HepG2 (cell line): ENCODE results near the gene TRIM54. TPM values are rescaled to one million over a fixed set of nuclear protein-coding genes. Genes with fewer than 3 reads are reported as not detected.

Source experiments
- ATAC-seq: fragments of 200-7000 bp; cut with Tn5 transposase; 3 replicates; pipeline ENCODE4 v1.9.1; 2020; ENCODE audit warnings: mild to moderate bottlenecking, moderate library complexity
- BruUV-seq: library from RNA; stranded (reverse); fragments of 400-500 nt; replicated peaks from 2 replicates; lab custom pipeline; 2021; lab: Mats Ljungman, UMichigan
- CTCF ChIA-PET: fragments of 300-600 bp; formaldehyde crosslinking; extraction: SDS; loops from one replicate; lab custom pipeline; 2021; ENCODE audit warnings: low total read pairs, inconsistent platforms, low intra/inter-chr PET ratio; lab: Yijun Ruan, JAX
- POLR2A ChIA-PET: fragments of 350-600 bp; sonication (Branson Sonifier 250); formaldehyde crosslinking; loops from one replicate; lab custom pipeline; 2020; ENCODE audit warnings: antibody characterized with exemption, inconsistent platforms; lab: Yijun Ruan, JAX
- DNase-seq: peaks from one replicate; pipeline ENCODE4 v3.0.0-alpha.2; 2015; ENCODE audit warnings: low spot score
- FAIRE-seq: peaks from 3 replicates; lab custom pipeline; 2011; peaks lifted over from hg19 to GRCh38; lab: Jason Lieb, UNC
- H2AFZ ChIP-seq: one replicate; pipeline ENCODE4 v1.6.1; 2011; ENCODE audit warnings: low read length, inconsistent platforms
- H3K27ac ChIP-seq: fragments of 300-600 bp; 3 replicates; pipeline ENCODE4 v1.8.0; 2011; ENCODE audit warnings: mixed run types, mild to moderate bottlenecking, mixed read lengths, low read length, inconsistent platforms; ENCODE audit not compliant: insufficient read depth; ENCODE audit errors: extremely low read length
- H3K27me3 ChIP-seq, 2 experiments: fragments of 200-600 bp in 1 of 2; 2 replicates in 1 of 2; 3 replicates in 1 of 2; pipeline versions ENCODE4 v1.6.0 to v1.8.0; 2011; ENCODE audit warnings: low read length in 2 of 2, mild to moderate bottlenecking in 2 of 2, moderate library complexity in 2 of 2, inconsistent platforms in 1 of 2; ENCODE audit not compliant: insufficient read depth in 2 of 2, control insufficient read depth in 1 of 2
- H3K36me3 ChIP-seq, 2 experiments: fragments of 200-600 bp in 1 of 2; replicated peaks in 1 of 2; 2 replicates in 1 of 2; 3 replicates in 1 of 2; pipeline versions ENCODE4 v1.5.1 to v1.8.0; 2011; ENCODE audit warnings: low read length in 2 of 2, inconsistent platforms in 1 of 2; ENCODE audit not compliant: insufficient read depth in 2 of 2, control insufficient read depth in 1 of 2
- H3K4me1 ChIP-seq: 2 replicates; pipeline ENCODE4 v1.5.1; 2012; ENCODE audit warnings: low read length, inconsistent platforms; ENCODE audit not compliant: insufficient read depth
- H3K4me2 ChIP-seq: 2 replicates; pipeline ENCODE4 v1.6.0; 2011; ENCODE audit warnings: low read depth, low read length, inconsistent platforms
- H3K4me3 ChIP-seq, 3 experiments: fragments of 200-600 bp in 1 of 3; sonication (generic), shearing (Covaris generic) in 1 of 3; replicated peaks in 1 of 3; 2 replicates each; pipeline ENCODE4 v1.5.1; 2011 to 2016; ENCODE audit warnings: low read length in 3 of 3, inconsistent platforms in 2 of 3, low read depth in 2 of 3, mild to moderate bottlenecking in 2 of 3, control low read depth in 1 of 3, mixed read lengths in 1 of 3; ENCODE audit not compliant: insufficient read depth in 1 of 3
- H3K79me2 ChIP-seq: one replicate; pipeline ENCODE4 v1.6.1; 2011; ENCODE audit warnings: low read length, inconsistent platforms; ENCODE audit not compliant: insufficient read depth
- H3K9ac ChIP-seq: 2 replicates; pipeline ENCODE4 v1.6.0; 2011; ENCODE audit warnings: mild to moderate bottlenecking, low read depth, low read length, inconsistent platforms; ENCODE audit not compliant: insufficient read depth
- H3K9me3 ChIP-seq: 2 replicates; pipeline ENCODE4 v1.5.1; 2012; ENCODE audit warnings: mild to moderate bottlenecking, low read length
- H4K20me1 ChIP-seq: 2 replicates; pipeline ENCODE4 v1.6.0; 2011; ENCODE audit warnings: inconsistent platforms, mild to moderate bottlenecking, low read length, moderate library complexity; ENCODE audit not compliant: insufficient read depth
- ATF7 ChIP-seq, 2 experiments: fragments of 450-650 bp in 1 of 2; sonication (generic) in 1 of 2; formaldehyde crosslinking in 1 of 2; IDR thresholded peaks; 2 replicates each; pipeline versions ENCODE4 v1.4.0 to v1.6.1; 2016 to 2020; ENCODE audit warnings: antibody characterized with exemption in 1 of 2, mild to moderate bottlenecking in 1 of 2, missing genetic modification reagents in 1 of 2
- HHEX ChIP-seq: IDR thresholded peaks from 2 replicates; pipeline ENCODE4 v1.6.1; 2016; ENCODE audit warnings: control low read depth
- HIC2 ChIP-seq: sonication (generic); formaldehyde crosslinking; IDR thresholded peaks from 2 replicates; pipeline ENCODE4 v1.9.0; 2022; ENCODE audit warnings: low read depth, missing genetic modification reagents
- KLF11 ChIP-seq: IDR thresholded peaks from 2 replicates; pipeline ENCODE4 v1.6.1; 2016; ENCODE audit warnings: missing compliant biosample characterization
- SP140L ChIP-seq: sonication (generic); formaldehyde crosslinking; IDR thresholded peaks from 2 replicates; pipeline ENCODE4 v1.4.0; 2020; ENCODE audit warnings: missing genetic modification reagents, borderline replicate concordance
- ZNF660 ChIP-seq: sonication (generic); formaldehyde crosslinking; IDR thresholded peaks from 2 replicates; pipeline ENCODE4 v1.5.1; 2020; ENCODE audit warnings: mild to moderate bottlenecking, low read depth, missing genetic modification reagents, borderline replicate concordance
- ZNF737 ChIP-seq: sonication (generic); formaldehyde crosslinking; IDR thresholded peaks from 2 replicates; pipeline ENCODE4 v1.5.0; 2020; ENCODE audit warnings: missing genetic modification reagents, mild to moderate bottlenecking, borderline replicate concordance
- WGBS: methylation state at CpG from one replicate; pipeline ENCODE4 v1.1.6; 2017; ENCODE audit warnings: low lambda C conversion rate; 5-methylcytosine and 5-hydroxymethylcytosine counted together
- in situ Hi-C: cut with HindIII; loops from 2 replicates; pipeline ENCODE4 v1.10.0; 2017; ENCODE audit warnings: low pct_unique_long_range_greater_than_20kb; ENCODE audit not compliant: extremely low pct_ligation_motif_present
- intact Hi-C: fragments of 100-400 bp; cut with micrococcal nuclease; formaldehyde crosslinking; loops from one replicate; pipeline ENCODE4 v1.10.0; 2022; ENCODE audit not compliant: unreplicated experiment
- polyA plus RNA-seq, 8 experiments: library from polyadenylated mRNA; depleted of rRNA in 3 of 8; stranded (reverse) in 7 of 8; unstranded in 1 of 8; fragments of >200 nt; fragmentation: Illumina TruSeq in 4 of 8; extraction: Trizol in 4 of 8; gene quantifications; 2 replicates each; pipeline versions ENCODE4 v1.2.1 to v1.2.3, GENCODE V29; 2011 to 2016; ENCODE audit warnings: low read depth in 4 of 8, missing spikeins in 1 of 8, mixed read lengths in 1 of 8; ENCODE audit not compliant: insufficient read depth in 1 of 8
- total RNA-seq, 5 experiments: library from RNA; depleted of rRNA; stranded (reverse); fragments of >200 nt; fragmentation: Illumina TruSeq; extraction: Trizol; gene quantifications; 2 replicates each; pipeline ENCODE4 v1.2.3, GENCODE V29; 2016; ENCODE audit warnings: low read depth in 1 of 5

The TRIM54 gene
- total and polyA plus RNA-seq, 2 of the 13 experiments (the other 11 are each of a cell fraction or from before 2014, with no cell fraction given), result 0.07 to 0.13 TPM

- Histone ChIP-seq H3K36me3 (no peaks in the 10 kb centered on the region), H3K79me2 (no peaks in the 10 kb centered on the region), H3K4me2 (no peak overlapping the region), H3K9ac (no peak overlapping the region), H3K4me1 (peaks cover 12% of the 10 kb centered on the region; the same call in 1 of the 2 replicates), H2AFZ (no peak overlapping the region), H3K4me3 (no peak overlapping the region), H3K27ac (no peak overlapping the region), H3K27me3 (peaks cover 7 to 66% of the 10 kb centered on the region in 2 experiments), H4K20me1 (no peaks in the 10 kb centered on the region), H3K9me3 (no peaks in the 10 kb centered on the region)
- DNase-seq (no peak), ATAC-seq (peak; percentile 47), FAIRE-seq (peak; percentile 23)
- no peak for TF ChIP-seq ATF7 (IDR thresholded peaks at IDR 0.05)
- TF ChIP-seq ATF7 (CRISPR knock-in tag; IDR thresholded peaks at IDR 0.05), result no peak
- TF ChIP-seq HHEX, result no peak
- TF ChIP-seq ZNF737 (CRISPR knock-in tag), result no peak
- no peak for TF ChIP-seq ZNF660 (CRISPR knock-in tag)
- TF ChIP-seq SP140L (CRISPR knock-in tag), result no peak
- no peak for TF ChIP-seq KLF11 (CRISPR knock-in tag)
- no peak for TF ChIP-seq HIC2 (CRISPR knock-in tag)
- ChIA-PET CTCF (no interaction called here), POLR2A (interaction anchor here (0.7 to 1.7 kb wide), 5 partner anchors 9 to 253 kb away, joined by 3 to 6 read pairs (median 3); partner anchors contain the start of genes ATRAID, SLC30A3 and SLC5A6)
- intact Hi-C loops, result no loop called here
- no TSS peak for BruUV-seq
- in situ Hi-C loops, result no loop called here
- WGBS, result 30% methylated on average over 11 of the region's 11 CpGs
Measured at GRCh38 chr2:27271631-27272340, 10.4 kb upstream of the TRIM54 start.
